Measurements from ENCODE around the gene NR6A1.

- TF ChIP-seq POLR2AphosphoS5 (IDR thresholded peaks at IDR 0.05; ENCODE audit: low read depth, low read length) (no peak), POLR2A (IDR thresholded peaks at IDR 0.05; ENCODE audit: low read depth, low read length) (no peak), TAF1 (IDR thresholded peaks at IDR 0.05; ENCODE audit: borderline replicate concordance, low read depth, low read length) (no peak)
Observed at GRCh38 chr9:124749781-124750180, 21.3 kb downstream of the NR6A1 start.

All from GM12892 (cell line).